SJSA1 (cell line): ENCODE measurements around the gene UNC45B. TPM values are rescaled to one million over a fixed set of nuclear protein-coding genes. Genes with fewer than 3 reads are reported as not detected.
"Not testable (repeated sequence)": the region's sequence is repeated elsewhere in the genome, so short reads cannot be mapped to it uniquely, and the experiment has no call there.

ENCODE experiments used
- DNase-seq, 2 experiments: peaks; one replicate each; pipeline ENCODE4 v3.0.0-alpha.2; 2015 to 2020; ENCODE audit warnings: low spot score in 2 of 2, low read depth in 1 of 2
- H3K27ac ChIP-seq: fragments of 250-450 bp; sonication (Bioruptor Pico); 2 replicates; pipeline ENCODE4 v1.5.1; 2020; ENCODE audit warnings: mild to moderate bottlenecking, moderate library complexity
- H3K27me3 ChIP-seq: fragments of 250-450 bp; sonication (Bioruptor Pico); replicated peaks from 2 replicates; pipeline ENCODE4 v1.5.1; 2020; ENCODE audit warnings: mild to moderate bottlenecking, moderate library complexity
- H3K36me3 ChIP-seq: fragments of 250-450 bp; sonication (Bioruptor Pico); 2 replicates; pipeline ENCODE4 v1.5.1; 2020; ENCODE audit warnings: mild to moderate bottlenecking
- H3K4me1 ChIP-seq: fragments of 250-450 bp; sonication (Bioruptor Pico); replicated peaks from 2 replicates; pipeline ENCODE4 v1.6.1; 2021; ENCODE audit warnings: mild to moderate bottlenecking
- H3K4me3 ChIP-seq: fragments of 250-450 bp; sonication (Bioruptor Pico); 2 replicates; pipeline ENCODE4 v1.5.1; 2020; ENCODE audit warnings: mild to moderate bottlenecking
- H3K9me3 ChIP-seq: fragments of 250-450 bp; sonication (Bioruptor Pico); replicated peaks from 2 replicates; pipeline ENCODE4 v1.5.1; 2020; ENCODE audit warnings: mild to moderate bottlenecking
- total RNA-seq: library from RNA; depleted of rRNA; stranded (reverse); fragments of >200 nt; shearing (Covaris generic); gene quantifications from 2 replicates; pipeline ENCODE4 v1.2.3, GENCODE V29; 2014

The UNC45B gene
- total RNA-seq, 1 experiment from 2014 or later, result not detected

DNA sequence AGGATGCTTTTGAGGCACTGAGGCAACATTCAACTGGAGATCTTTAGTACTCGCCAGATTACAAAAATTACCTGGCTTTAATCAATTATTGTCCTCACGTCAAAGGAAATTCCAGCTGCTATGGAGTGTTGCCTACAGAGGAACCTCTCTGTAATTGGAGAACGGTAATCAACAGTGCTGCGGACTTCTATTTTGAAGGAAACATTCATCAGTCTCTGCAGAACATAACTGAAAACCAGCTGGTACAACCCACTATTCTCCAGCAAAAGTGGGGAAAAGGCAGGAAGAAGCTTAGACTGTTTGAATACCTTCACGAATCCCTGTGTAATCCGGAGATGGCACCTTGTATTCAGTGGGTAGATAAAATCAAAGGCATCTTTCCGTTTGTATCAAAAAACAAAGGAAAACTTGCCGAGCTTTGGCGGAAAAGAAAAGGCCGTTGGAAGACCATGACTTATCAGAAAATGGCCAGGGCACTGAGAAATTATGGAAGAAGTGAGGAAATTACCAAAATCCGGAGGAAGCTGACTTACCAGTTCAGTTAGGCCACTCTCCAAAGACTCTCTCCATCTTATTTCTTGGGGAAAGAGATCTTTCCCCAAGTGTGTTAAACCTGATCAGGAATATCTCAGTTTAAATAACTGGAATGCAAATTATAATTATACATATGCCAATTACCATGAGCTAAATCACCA lies 43.5 kb downstream of the UNC45B start:
- Histone ChIP-seq H3K4me1 (no peaks in the 10 kb centered on the region), H3K36me3 (no peaks in the 10 kb centered on the region), H3K9me3 (no peaks in the 10 kb centered on the region), H3K27me3 (no peaks in the 10 kb centered on the region), H3K4me3 (no peak overlapping the region), H3K27ac (no peak overlapping the region)
- no peak for DNase-seq

DNA sequence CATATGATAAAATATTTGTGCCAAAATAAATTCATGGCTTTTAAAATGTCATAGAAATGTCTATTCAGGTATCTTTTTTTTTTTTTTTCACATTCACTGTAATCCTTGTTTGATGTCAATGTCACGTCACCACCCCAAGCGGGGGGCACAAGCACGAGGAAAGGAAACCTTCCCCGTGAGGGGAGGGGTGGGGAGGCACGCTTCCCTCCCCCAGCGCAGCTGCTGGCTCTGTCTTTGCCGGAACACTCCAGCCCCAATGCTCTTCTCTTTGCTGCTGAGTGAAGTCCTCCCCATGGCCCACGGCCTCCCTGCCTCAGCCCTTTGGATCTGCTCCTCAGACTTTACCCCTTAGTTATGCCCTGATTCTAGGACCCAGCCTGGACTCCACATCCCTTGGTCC lies 45.1 kb downstream of the UNC45B start:
- Histone ChIP-seq H3K36me3 (no peaks in the 10 kb centered on the region), H3K27ac (no peak overlapping the region), H3K27me3 (no peaks in the 10 kb centered on the region), H3K4me1 (no peaks in the 10 kb centered on the region), H3K9me3 (no peaks in the 10 kb centered on the region), H3K4me3 (no peak overlapping the region)
- DNase-seq, result no peak

DNA sequence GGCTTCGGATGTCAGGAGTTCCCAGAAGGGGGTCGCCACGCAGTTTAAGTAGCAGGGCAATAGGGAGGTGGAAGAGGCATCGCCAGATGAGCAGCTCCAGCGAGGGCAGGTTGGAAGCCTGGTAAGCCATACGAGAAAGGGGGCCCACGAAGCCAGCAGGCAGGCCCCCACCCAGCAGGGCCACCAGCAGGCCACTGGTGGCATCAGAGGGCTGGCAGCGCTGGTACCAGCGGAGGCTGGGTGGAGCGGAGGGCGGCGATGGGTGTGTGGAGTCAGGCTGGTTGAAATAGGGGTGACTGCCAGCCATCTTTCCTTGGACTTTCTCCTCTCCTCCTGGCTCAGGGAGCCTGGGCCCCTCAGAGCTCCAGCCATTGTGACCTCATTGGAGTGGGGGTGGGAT lies 46.4 kb downstream of the UNC45B start, which contains the start of gene SLC35G3:
TSS of gene SLC35G3 (minus strand) at position 393 of the 400 bp plus-strand sequence. CDS start at position 307, 86 bp downstream.
- not testable (repeated sequence) for H3K4me1 ChIP-seq, H3K9me3 ChIP-seq, H3K4me3 ChIP-seq, H3K27ac ChIP-seq, H3K27me3 ChIP-seq, H3K36me3 ChIP-seq, DNase-seq

DNA sequence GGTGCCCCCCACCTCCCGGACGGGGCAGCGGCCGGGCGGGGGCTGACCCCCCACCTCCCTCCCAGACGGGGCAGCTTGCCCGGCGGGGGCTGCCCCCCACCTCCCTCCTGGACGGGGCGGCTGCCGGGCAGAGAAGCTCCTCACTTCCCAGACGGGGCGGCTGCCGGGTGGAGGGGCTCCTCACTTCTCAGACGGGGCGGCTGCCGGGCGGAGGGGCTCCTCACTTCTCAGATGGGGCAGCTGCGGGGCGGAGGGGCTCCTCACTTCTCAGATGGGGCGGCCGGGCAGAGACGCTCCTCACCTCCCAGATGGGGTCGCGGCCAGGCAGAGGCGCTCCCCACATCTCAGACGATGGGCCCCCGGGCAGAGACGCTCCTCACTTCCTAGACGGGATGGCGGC lies 47.4 kb downstream of the UNC45B start:
- not testable (repeated sequence) for H3K36me3 ChIP-seq, H3K27me3 ChIP-seq, H3K9me3 ChIP-seq, DNase-seq, H3K4me3 ChIP-seq, H3K27ac ChIP-seq, H3K4me1 ChIP-seq

DNA sequence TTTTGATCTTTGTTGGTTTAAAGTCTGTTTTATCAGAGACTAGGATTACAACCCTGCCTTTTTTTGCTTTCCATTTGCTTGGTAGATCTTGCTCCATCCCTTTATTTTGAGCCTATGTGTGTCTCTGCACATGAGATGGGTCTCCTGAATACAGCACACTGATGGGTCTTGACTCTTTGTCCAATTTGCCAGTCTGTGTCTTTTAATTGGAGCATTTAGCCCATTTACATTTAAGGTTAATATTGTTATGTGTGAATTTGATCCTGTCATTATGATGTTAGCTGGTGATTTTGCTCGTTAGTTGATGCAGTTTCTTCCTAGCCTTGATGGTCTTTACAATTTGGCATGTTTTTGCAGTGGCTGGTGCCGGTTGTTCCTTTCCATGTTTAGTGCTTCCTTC lies 55.0 kb downstream of the UNC45B start:
- not testable (repeated sequence) for H3K27ac ChIP-seq, H3K4me3 ChIP-seq, H3K9me3 ChIP-seq, H3K36me3 ChIP-seq, H3K27me3 ChIP-seq, DNase-seq, H3K4me1 ChIP-seq

DNA sequence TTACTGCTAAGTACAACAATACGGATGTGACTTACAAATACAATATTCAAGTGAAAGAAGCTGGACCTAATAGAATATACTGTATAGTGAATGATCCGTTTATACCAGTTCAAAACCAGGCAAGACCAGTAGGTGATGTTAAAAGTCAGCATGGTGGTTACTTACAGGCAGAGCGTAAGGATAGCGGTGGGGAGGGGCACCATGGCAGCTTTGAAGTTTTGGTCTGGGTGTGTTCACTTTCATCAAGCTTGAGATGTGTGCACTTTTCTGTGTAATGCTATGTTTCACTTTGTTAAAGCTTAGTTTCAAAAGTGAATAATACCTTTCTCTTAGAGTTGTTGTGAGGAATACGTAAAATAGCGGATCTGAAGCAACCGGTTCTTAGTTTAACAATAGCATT lies 63.1 kb downstream of the UNC45B start:
- no peak for DNase-seq

DNA sequence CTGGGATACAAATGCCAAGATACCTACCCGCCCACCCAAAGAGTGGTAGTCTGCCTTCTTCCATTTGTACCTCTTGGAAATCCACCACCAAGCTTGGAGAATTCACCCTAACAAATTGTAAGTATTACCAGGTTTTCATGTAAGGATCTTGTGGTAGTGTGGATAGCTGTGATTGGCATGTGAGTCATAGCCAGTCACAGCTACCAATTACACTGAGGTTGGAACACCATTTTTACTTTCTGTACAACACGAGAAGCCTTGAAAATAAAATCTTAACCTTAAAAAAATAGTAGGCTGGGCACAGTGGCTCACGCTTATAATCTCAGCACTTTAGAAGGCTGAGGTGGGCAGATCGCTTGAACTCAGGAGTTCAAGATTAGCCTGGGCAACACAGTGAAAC lies 65.1 kb downstream of the UNC45B start:
- H3K4me3 ChIP-seq, result no peak overlapping the region
- H3K27ac ChIP-seq, result no peak overlapping the region
- no peak for DNase-seq
- H3K9me3 ChIP-seq, result no peaks in the 10 kb centered on the region; the same call in 1 of the 2 replicates
- no peaks in the 10 kb centered on the region for H3K36me3 ChIP-seq
- no peaks in the 10 kb centered on the region for H3K4me1 ChIP-seq
- no peaks in the 10 kb centered on the region for H3K27me3 ChIP-seq

More for the DNA sequence above, 63.1 kb downstream of the UNC45B start:
- Histone ChIP-seq H3K36me3 (no peaks in the 10 kb centered on the region), H3K27me3 (no peaks in the 10 kb centered on the region), H3K27ac (no peak overlapping the region), H3K4me1 (no peaks in the 10 kb centered on the region), H3K4me3 (no peak overlapping the region), H3K9me3 (no peaks in the 10 kb centered on the region; the same call in 1 of the 2 replicates)

DNA sequence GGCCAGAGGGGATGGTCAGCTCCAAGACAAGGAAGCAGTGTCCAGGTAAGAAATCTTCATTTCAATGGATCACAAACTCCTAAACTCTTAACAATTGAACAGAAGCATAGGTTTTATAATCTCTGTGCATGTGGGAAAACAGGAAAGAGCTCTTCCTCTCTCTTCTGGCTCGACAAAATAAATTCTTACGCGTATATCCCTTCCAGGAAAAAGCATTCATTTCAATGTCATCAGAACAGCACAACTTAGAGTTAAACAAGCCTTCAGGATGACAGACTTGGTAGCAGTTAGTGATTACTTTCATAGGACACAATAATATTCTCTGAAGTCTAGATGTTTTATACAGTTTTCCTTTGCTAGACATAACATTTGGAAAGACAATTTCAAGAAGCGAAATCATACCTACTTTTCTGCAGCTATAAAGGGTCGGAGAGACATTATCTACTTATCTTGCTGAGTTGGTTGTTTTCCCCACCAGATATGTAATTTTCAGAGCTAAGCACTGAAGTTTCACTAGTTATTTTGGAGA lies 65.9 kb downstream of the UNC45B start:
- H3K4me1 ChIP-seq, result no peaks in the 10 kb centered on the region
- no peak for DNase-seq
- no peaks in the 10 kb centered on the region for H3K36me3 ChIP-seq
- H3K27me3 ChIP-seq, result no peaks in the 10 kb centered on the region
- H3K4me3 ChIP-seq, result no peak overlapping the region
- H3K9me3 ChIP-seq, result no peaks in the 10 kb centered on the region; the same call in 1 of the 2 replicates
- H3K27ac ChIP-seq, result no peak overlapping the region

DNA sequence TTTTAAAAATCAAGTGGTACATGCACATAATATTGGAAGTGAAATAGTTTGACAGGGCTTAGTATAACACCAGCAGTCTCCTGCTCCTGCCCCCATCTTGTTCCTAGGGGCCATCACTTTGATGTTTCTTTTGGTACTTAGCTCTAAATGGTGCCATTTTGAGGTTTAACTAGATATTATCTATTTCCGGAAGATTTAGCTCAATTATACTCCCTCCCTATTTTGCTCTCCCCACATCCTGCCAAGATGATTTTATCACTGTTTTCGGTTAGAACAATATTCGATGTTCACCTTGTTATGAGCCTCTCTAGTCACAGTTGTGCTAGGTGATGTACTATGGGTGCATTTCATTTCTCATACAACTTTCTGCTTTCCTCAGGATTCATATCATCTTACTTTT lies 66.6 kb downstream of the UNC45B start:
- Histone ChIP-seq H3K9me3 (no peaks in the 10 kb centered on the region; the same call in 1 of the 2 replicates), H3K4me3 (no peak overlapping the region), H3K27ac (no peak overlapping the region), H3K27me3 (no peaks in the 10 kb centered on the region), H3K36me3 (no peaks in the 10 kb centered on the region), H3K4me1 (no peaks in the 10 kb centered on the region)
- DNase-seq, result no peak

DNA sequence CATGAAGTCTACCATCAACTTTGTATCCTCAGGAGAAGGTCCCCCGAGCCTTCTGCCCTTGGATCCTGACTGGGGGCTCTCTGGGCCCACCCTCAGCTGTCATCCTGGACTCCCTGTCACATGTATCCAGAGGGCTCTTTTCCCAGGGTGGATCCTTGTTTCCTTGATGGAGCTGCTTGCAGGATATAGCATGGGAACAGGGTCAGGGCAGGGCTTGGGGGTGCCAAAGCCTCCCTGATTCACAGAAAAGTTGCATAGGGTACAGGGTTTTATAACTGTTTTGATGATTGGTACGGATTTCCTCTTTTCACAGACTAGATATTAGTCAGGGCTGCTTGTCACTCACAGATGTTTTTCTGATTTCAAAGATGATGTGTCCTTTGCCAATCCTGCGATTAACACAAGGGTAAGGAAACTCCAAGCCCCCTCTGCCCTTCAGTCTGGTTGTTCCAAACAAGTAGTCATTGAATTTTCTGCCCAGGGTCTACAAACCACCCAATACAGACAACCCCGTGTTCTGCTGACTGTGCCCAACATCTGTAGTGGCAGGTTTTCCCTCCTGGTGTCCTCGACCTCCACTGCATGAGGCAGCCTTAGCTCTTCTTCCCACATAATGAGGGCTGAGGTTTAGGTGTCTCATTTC lies 67.1 kb downstream of the UNC45B start:
- Histone ChIP-seq H3K27me3 (no peaks in the 10 kb centered on the region), H3K4me3 (no peak overlapping the region), H3K9me3 (no peaks in the 10 kb centered on the region; the same call in 1 of the 2 replicates), H3K36me3 (no peaks in the 10 kb centered on the region), H3K27ac (no peak overlapping the region), H3K4me1 (no peaks in the 10 kb centered on the region)
- DNase-seq, result no peak

DNA sequence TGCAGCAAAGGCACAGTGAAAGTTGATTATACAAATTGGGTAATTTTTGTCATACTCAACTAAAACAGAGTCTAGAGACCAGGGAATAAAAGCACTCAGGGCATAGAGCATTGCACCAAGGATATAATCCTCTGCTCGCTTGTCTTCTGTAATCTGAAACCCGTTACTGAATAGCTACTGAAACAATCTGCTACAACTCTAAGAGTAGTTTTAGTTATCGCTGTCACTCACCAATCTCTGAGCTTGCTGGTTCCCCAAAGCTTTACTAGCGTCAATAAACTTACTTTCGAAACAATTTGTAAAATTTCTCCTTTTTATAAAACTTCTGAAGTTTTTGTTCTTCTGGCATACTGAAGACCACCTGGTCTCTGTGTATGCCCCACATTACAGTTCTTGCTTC lies 69.5 kb downstream of the UNC45B start:
- no peak overlapping the region for H3K4me3 ChIP-seq
- DNase-seq, result no peak
- no peaks in the 10 kb centered on the region for H3K9me3 ChIP-seq
- no peak overlapping the region for H3K27ac ChIP-seq
- H3K27me3 ChIP-seq, result no peaks in the 10 kb centered on the region
- H3K4me1 ChIP-seq, result no peaks in the 10 kb centered on the region
- no peaks in the 10 kb centered on the region for H3K36me3 ChIP-seq

DNA sequence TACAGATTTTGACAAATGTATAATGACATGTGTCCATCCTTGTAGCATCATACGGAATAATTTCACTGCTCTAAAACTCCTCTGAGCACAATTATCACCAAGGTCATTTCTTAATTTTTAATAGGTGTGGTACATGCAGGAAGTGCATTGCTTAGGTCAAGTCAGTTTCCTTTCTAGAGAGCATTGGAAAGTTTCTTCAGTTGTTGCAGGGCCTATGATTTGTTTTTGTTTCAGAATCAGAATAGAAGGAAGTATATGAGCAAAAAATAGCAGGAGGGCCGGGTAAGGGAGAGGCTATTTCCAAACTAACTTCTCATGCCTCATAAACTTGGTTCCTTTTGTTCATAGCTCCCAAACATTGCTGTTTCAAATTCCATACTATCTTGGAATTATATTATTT lies 71.3 kb downstream of the UNC45B start:
- no peak overlapping the region for H3K4me3 ChIP-seq
- H3K27me3 ChIP-seq, result no peaks in the 10 kb centered on the region
- no peaks in the 10 kb centered on the region for H3K4me1 ChIP-seq
- H3K36me3 ChIP-seq, result no peaks in the 10 kb centered on the region
- no peak for DNase-seq
- no peaks in the 10 kb centered on the region for H3K9me3 ChIP-seq
- H3K27ac ChIP-seq, result no peak overlapping the region

DNA sequence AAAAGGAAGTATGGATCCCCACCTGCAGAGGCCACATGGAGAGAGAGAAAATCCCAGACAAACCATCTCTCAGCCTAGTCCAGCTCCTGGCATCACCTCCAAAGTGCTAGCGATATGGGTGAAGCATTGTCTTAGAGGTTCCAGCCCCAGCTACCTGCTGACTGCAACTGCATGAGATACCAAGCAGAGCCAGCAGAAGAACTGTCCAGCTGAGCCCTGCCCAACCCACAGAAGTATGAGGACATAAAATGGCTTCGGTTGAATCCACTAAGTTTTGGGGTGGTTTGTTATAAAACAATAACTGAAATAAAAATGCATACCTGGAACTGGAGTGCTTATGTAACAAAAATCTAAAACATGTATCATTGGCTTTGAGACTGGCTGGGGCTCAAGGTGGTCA lies 74.8 kb downstream of the UNC45B start:
- DNase-seq, result no peak
- Histone ChIP-seq H3K36me3 (no peaks in the 10 kb centered on the region), H3K4me1 (no peaks in the 10 kb centered on the region), H3K9me3 (no peaks in the 10 kb centered on the region), H3K27me3 (peaks cover 3% of the 10 kb centered on the region; the same call in 1 of the 2 replicates), H3K4me3 (no peak overlapping the region), H3K27ac (no peak overlapping the region)

DNA sequence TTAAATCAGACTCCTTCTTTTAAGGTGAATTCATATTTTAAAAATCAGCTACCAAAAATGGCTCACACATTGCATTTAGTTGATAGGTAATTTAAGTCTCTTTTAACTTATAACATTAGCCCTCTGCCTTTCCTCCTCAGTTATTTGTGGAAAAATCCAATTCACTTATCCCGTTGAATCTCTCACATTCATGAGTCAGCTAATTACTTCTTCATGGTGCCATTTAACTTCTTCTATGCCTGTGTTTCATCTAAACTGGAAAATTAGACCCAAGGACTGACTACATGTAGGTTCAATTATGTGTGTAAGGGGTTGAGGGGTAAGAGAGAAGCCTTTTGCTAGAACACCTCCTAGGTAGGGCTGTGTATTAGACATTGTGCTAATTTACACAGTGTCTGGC lies 76.8 kb downstream of the UNC45B start:
- H3K4me3 ChIP-seq, result no peak overlapping the region
- no peaks in the 10 kb centered on the region for H3K4me1 ChIP-seq
- DNase-seq, result no peak
- peaks cover 3% of the 10 kb centered on the region; the same call in 1 of the 2 replicates for H3K27me3 ChIP-seq
- H3K36me3 ChIP-seq, result no peaks in the 10 kb centered on the region
- no peaks in the 10 kb centered on the region for H3K9me3 ChIP-seq
- H3K27ac ChIP-seq, result no peak overlapping the region
